Measurements from ENCODE around the gene NLRP4.

The NLRP4 gene, protein sequence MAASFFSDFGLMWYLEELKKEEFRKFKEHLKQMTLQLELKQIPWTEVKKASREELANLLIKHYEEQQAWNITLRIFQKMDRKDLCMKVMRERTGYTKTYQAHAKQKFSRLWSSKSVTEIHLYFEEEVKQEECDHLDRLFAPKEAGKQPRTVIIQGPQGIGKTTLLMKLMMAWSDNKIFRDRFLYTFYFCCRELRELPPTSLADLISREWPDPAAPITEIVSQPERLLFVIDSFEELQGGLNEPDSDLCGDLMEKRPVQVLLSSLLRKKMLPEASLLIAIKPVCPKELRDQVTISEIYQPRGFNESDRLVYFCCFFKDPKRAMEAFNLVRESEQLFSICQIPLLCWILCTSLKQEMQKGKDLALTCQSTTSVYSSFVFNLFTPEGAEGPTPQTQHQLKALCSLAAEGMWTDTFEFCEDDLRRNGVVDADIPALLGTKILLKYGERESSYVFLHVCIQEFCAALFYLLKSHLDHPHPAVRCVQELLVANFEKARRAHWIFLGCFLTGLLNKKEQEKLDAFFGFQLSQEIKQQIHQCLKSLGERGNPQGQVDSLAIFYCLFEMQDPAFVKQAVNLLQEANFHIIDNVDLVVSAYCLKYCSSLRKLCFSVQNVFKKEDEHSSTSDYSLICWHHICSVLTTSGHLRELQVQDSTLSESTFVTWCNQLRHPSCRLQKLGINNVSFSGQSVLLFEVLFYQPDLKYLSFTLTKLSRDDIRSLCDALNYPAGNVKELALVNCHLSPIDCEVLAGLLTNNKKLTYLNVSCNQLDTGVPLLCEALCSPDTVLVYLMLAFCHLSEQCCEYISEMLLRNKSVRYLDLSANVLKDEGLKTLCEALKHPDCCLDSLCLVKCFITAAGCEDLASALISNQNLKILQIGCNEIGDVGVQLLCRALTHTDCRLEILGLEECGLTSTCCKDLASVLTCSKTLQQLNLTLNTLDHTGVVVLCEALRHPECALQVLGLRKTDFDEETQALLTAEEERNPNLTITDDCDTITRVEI

DNA sequence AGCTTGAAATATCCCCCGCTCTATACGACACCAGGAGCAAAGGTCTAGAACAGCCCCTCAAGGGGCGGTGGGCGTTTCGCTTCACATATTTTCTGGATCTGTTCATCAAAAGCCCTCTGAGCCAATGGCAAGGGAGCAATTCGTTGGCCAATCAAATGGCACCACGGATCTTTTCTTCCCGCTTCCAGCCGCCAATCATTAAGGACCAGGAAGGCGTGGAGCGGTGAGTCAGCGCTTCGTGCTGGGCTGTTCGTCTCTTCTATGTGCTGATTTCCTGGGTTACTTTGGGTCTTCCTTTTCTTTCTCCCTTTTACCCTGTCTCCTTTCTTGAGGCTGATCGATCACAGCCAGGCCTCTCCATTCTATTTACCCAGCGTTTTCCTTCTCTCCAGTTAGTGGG, at the start of gene NLRP4:
TSS of gene NLRP4 (plus strand) at position 201 of the 400 bp plus-strand sequence. CDS start 15,541 bp downstream, outside the sequence.
- DNase-seq: no peak

DNA sequence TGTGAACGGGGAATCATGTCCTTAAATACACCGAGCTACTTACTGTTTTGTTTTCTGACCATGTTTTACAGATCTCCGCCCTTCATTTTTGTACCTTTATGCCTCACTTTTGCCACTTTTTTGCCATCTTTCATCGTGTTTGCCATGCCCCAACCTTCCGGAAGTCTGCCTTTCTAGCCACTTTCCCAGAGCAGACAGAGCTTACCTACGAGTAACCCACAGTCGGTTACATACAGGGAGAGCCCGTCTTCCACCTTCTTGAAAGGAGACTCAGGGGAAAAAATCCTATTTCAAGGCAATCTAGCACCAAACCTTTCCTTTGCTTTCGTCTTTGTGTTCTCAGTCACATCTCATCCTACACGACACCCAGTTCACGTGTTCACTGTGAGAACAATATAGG, 41.3 kb upstream of the NLRP4 start:
- no peak for DNase-seq

DNA sequence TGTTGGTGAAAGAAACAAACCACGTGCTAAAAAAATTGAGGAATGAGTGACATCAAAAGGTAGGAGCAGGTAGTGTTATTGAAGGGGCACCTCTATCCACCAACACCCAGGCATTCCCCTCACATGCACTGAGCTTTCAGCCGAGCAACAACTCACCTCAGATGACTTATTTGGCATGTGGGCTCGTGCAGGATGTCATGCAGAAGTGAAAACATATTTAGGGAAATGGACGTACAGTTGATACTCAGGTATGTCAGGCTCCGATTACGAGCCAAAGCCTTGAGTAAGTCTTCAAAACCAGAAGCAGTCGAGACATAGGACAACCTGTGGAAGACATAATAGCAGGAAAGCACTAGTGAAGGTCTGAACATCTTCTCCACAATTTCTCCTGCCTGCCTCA, 34.9 kb upstream of the NLRP4 start:
- DNase-seq: no peak

DNA sequence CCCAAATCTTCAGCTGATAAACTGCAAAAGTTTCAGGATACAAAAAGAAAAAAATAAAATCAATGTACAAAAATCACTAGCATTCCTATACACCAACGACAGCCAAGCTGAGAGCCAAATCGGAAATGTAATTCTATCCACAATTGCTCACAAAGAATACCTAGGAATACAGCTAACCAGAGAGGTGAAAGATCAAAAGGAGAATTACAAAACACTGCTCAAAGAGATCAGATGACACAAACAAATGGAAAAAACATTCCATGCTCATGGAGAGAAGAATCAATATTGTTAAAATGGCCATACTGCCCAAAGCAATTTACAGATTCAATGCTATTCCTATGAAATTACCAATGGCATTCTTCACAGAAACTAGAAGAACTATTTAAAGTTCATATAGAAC, 34.1 kb upstream of the NLRP4 start:
- DNase-seq: no peak

DNA sequence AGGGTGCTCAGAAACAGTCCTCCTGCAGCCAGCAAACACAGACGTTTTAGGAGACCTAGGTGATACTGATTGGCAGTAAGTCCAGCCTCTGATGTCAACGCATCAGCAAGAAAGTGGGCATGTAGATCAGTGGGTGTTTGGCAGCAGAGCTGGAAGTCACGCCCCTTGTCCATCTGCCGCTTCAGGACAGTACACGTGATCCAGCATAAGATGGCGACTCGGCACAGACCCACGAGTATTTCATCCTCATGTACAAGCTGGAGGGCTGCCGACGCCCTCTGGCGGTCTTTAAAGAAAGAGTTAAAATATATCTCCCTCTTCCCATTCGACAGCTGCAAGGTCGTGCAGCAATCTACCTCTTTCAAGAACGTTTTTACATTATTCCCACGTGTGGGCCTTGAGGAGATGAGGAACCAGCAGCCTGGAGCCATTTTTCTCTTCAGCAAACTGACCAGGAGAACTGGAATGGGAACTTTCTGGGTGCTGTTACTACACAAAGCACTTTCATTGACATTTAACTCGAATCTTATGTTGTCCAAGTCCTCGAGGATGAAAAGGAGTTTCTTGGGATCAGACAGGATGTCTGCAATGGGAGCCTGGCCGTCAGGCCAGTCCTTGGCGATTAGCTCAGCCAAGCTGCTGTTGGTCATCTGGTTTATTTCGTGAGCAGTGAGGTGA, 26.8 kb upstream of the NLRP4 start:
- DNase-seq: peak; percentile 91

DNA sequence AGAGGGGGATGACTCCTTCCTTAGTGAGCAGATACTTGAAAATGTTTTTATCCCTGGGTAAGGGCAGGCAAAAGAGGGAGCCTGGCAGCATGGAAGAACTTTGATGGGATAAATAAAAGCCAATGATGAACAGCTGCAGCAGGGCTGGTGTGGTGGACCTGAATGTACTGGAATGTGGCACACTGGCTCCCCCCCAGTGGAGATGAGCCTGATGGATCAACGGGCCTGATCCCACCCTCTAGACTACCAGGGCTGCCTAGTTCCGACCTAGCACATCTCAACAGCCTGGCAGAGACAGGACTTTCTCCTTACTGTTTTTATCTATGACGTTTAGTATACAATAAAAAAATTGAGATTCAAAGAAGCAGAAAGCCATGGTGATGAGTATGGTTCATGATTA, 25.0 kb upstream of the NLRP4 start:
- no peak for DNase-seq

DNA sequence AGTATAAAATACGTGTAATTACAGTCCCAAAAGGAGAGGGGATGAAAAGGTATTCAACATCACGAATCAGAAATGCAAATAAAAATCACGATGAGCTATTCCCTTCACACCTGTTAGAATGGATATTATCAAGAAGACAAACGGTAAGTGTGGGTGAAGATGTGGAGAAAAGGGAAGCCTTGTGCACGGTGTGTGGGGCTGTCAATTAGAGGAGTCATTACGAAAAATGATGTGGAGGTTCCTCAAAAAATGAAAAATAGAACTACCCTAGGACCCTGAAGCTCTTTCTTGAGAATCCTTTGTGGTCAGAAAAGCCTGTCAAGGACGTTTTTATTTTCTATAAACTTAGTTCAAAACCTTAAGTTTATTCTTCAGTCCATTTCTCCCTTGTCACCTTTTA, 23.9 kb upstream of the NLRP4 start:
- DNase-seq: no peak

DNA sequence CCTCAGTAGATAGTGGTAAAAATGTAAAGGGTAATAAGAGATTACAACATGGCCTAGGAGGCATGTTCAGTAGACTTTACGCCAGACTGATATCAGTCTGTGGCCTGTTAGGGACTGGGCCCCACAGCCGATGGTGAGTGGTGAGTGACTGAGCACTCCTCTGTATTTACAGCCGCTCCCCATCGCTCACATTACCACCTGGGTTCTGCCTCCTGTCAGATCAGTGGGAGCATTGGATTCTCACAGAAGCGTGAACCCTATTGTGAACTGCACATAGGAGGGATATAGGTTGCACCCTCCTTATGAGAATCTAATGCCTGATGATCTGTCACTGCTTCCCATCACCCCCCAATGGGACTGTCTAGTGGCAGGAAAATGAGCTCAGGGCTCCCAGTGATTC, 22.4 kb upstream of the NLRP4 start:
- DNase-seq: no peak

DNA sequence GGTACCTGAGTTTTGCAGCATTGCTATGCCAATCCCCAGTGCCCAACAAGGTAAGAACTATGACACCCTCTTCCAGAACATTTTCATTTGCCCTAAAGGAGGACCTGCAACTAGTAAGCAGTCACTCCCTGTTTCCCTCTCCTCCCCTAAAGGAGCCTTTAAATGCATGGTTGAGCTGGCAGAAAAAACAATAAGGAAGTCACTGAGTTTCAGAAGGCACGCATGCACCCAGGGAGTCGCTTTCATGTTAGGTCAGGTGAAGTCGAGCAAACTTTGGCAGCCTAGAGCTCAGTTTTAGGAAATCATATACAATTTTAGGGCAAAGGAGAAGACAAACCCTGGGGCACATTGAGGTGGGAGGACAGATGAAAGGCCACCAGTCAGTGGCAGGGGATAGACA, 16.3 kb upstream of the NLRP4 start:
- DNase-seq: no peak

DNA sequence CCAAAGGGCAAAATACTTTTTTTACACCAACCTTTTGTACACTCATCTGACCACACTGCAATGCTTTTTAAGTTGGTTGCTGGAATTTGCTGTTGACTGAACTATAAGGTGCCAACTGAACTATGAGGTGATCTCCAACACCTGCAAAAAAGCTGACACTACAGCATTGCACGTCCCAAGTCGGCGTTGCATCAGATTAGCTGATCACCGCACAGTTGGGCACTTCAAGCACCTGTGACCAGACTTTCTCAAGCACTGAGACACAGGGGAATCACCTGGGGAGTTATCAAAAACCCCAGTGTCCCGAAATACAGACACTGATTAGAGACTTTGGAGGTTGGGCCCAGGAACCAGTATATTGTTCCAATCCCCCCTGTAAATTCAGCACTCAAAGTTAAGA, 5.7 kb upstream of the NLRP4 start:
- no peak for DNase-seq

DNA sequence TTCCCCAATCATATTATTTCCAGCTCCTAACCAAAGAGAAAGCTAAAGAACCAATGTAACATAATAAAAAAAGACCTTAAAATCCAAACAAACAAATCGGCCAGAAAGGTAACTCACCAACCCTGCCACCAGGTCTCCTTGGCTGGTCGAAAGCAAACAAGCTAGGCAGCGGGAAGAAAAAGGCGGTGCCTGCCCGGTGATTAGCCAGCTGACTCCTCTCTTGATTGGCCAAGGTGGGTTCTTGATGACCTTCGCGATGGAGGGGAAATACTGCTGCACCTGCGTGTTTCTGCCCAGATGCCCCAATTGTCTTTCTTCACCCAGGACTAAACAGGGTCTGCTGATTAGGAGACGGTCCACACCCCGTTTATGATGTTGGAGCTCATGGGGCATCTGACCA, 4.5 kb upstream of the NLRP4 start, which contains the start of gene NLRP11:
TSS of gene NLRP11 (minus strand) at position 154 of the 400 bp plus-strand sequence. CDS start 13,825 bp downstream, outside the sequence.
- no peak for DNase-seq

DNA sequence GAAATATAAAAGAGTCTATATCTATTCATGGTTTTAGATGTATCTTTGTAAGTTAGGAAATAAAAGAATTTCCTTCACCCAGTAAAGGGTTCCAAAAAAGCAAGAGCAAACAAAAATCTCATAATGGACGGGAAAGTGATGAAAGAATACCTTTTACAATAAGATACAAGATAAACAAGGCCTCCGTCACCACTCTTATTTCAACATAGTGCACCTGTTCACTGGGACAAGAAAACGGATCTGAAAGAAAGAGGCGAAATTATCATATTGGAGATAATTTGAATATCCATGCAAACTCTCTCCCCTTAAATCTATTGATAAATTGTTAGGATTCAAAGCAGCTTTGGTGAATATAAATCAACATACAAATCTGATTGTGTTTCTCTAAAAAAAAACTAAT, 3.7 kb upstream of the NLRP4 start:
- no peak for DNase-seq

DNA sequence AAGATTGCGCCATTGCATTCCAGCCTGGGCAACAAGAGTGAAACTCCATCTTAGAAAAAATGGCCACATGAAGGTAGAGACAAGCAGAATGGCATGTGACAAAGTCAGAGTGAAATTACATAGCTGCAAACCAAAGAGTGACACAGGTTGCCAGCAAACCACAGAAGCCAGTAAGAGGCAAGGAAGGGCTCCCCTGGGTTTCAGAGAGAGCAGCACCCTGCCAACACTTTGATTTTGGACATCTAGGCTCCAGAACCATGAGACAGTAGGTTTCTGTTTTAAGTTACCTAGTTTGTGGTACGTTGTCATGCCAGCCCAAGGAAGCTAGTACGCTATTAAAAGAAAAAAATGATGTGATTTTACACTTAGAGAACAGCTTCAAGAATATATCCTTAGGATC, 1.9 kb downstream of the NLRP4 start:
- DNase-seq: no peak

DNA sequence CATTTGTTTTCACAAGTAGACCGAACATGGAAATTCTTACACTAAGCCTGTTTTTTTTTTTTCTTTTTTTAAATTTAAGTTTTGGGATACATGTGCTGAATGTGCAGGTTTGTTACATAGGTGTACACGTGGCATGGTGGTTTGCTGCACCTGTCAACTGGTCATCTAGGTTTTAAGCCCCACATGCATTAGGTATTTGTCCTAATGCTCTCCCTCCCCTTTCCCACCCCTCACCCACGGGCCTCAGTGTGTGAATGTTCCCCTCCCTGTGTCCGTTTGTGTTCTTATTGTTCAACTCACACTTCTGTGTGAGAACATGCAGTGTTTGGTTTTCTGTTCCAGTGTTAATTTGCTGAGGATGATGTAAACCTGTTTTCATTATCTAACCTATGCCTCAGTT, 2.6 kb downstream of the NLRP4 start:
- DNase-seq: no peak

DNA sequence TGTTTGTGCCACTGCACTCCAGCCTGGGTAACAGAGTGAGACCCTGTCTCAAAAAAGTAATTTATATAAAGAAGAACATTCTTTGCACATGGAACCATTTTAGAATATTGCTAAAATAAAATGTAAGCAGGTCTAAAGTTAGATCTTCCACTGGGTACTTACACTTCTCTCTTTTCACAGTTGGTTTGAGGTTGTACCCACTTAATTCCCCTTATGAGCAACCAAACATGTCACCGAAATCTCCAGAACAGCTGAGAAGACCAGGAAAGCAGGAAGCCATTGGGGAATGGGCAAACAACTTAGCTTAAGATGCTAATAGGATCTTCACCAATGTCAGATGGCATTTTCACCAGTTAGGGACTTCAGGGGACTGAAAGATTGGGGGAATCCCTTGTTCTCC, 18.8 kb downstream of the NLRP4 start:
- no peak for DNase-seq

DNA sequence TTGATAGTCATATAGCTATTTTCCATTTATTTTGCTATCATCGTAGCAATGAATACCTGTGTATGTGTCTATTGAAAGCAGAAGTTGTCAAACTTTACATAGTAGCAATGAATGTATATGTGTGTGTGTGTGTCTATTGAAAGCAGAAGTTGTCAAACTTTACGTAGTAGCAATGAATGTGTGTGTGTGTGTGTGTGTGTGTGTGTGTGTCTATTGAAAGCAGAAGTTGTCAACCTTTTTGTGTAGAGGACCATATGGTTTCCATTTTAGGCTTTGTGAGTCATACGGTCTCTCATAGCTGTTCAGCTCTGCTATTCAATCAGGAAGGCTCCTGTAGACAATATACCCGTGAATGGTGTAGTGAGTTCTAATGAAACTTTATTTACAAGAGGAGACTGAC, 20.8 kb downstream of the NLRP4 start:
- no peak for DNase-seq

DNA sequence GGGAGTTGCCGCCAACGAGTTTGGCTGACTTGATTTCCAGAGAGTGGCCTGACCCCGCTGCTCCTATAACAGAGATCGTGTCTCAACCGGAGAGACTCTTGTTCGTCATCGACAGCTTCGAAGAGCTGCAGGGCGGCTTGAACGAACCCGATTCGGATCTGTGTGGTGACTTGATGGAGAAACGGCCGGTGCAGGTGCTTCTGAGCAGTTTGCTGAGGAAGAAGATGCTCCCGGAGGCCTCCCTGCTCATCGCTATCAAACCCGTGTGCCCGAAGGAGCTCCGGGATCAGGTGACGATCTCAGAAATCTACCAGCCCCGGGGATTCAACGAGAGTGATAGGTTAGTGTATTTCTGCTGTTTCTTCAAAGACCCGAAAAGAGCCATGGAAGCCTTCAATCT, 21.6 kb downstream of the NLRP4 start:
- no peak for DNase-seq

DNA sequence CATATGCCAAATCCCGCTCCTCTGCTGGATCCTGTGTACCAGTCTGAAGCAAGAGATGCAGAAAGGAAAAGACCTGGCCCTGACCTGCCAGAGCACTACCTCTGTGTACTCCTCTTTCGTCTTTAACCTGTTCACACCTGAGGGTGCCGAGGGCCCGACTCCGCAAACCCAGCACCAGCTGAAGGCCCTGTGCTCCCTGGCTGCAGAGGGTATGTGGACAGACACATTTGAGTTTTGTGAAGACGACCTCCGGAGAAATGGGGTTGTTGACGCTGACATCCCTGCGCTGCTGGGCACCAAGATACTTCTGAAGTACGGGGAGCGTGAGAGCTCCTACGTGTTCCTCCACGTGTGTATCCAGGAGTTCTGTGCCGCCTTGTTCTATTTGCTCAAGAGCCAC, 22.1 kb downstream of the NLRP4 start:
- no peak for DNase-seq

DNA sequence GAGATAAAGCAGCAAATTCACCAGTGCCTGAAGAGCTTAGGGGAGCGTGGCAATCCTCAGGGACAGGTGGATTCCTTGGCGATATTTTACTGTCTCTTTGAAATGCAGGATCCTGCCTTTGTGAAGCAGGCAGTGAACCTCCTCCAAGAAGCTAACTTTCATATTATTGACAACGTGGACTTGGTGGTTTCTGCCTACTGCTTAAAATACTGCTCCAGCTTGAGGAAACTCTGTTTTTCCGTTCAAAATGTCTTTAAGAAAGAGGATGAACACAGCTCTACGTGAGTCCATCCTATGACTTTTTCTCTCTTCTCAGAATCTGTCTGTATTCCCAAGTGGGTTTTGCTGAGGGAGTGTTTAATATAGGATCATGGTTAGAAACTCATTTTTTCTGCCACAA, 22.6 kb downstream of the NLRP4 start:
- DNase-seq: no peak

DNA sequence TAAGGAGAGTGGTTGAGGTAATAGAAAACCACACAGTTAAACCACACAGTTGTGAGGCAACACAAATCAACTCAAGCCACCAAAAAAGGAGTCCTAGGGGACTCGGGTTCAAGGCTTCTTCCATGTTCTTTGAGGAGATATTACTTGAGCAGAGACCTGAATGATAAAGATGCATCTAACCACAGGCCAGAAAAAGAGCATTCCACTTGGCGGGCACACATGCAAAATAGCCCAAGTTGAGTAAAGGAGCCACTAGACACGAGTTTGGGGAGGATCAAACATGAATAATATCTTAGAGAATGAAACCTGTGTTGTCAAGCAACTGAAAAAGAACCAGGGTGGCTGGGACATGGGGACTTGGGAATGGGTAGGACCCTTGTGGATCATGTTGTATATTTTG, 30.2 kb downstream of the NLRP4 start:
- DNase-seq: no peak

DNA sequence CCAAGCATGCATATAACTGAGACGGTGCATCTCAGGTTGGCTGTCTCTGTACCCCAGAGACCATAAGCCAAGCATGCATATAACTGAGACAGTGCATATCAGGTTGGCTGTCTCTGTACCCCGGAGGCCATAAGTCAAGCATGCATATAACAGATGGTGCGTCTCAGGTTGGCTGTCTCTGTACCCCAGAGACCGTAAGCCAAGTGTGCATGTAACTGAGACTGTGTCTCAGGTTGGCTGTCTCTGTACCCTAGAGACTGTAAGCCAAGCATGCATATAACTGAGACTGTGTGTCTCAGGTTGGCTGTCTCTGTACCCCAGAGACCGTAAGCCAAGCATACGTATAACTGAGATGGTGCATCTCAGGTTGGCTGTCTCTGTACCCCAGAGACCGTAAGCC, 30.8 kb downstream of the NLRP4 start:
- DNase-seq: no peak

DNA sequence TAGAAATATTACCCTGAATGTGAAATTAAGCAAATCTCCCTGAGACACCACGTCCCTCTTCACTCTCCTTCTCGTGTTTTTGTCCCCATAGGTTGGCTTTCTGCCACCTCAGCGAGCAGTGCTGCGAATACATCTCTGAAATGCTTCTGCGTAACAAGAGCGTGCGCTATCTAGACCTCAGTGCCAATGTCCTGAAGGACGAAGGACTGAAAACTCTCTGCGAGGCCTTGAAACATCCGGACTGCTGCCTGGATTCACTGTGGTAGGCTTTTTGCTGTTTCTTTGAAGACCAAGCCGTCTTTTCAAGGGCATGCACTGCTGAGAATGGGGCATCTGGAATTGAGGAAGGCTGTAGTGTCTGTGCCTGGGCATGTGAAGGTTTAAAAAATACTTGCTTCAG, 34.4 kb downstream of the NLRP4 start:
- DNase-seq: no peak

DNA sequence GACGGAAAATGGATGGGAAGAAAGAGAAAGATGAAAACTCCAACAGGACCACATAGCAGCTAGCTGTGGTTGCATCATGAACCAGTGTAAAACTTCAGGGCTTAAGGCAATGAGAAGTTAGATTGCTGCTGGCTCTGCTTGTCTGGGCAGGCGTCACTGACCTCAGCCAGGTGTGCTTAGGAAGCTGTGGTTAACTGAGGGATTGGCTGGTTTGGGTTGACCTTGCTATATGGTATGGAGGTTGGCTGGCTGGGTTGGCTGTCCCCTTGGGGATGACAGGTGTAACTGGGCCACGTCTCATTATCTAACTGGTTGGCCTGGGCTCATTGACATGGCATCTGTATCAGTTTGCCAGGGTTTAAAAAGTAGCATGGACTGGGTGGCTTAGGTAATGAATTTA, 40.9 kb downstream of the NLRP4 start:
- no peak for DNase-seq

Measured in NCI-H446 treated with DMSO at 0.1 percent for 48 hours (cell line).